ENCODE data around the gene CEP41.

Gene CEP41

GRCh38 chr7:130440527-130441365, at the start of gene CEP41:
CEP41 (minus strand) TSS chr7:130441016; CDS start chr7:130440966, 50 bp downstream.
- peak; percentile 82 for DNase-seq (ENCODE audit: low read depth in 2 of 2)

- DNase-seq (ENCODE audit: low read depth in 2 of 2): no peak
Observed at GRCh38 chr7:130490311-130490791, 49.5 kb upstream of the CEP41 start.

DNA sequence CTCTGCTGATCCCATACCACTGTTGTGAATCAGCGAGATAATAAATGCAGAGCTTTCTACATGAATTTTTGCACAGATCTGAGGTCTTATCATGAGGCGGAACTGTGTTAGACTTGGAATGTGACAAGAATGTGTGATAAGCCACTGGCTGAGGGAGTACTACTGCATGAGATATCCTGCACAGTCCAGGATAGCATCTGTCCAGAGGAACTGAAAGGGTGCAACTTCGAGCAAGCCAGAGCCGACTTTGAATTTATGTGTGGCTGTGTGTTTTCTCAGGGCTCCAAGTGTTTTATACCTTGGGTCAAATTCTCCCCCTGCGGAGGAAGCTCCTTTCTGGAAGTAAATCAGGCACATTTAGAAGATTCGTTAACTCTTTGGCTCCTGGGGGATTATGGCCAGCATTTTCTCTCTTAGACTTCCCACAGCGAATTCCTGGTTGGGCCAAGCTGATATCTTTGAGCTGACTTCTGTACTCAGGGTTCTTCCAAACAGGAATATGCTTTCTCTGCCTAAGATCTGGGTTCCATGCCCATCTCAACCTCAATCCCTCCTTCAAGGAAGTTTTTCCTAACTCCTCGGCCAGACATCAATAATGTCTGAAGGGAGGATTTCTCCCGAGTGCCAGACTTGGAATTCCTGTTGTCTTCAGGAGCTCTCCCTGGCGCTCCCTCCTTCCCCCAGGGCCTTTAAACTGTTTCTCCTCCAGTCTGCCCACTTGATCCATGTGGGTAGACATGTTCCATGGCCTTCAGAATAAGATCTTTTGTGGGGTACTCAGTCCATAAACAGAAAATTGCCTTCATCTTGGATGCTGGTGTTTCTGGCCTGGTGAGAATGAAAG, 48.5 kb upstream of the CEP41 start:
- DNase-seq (ENCODE audit: low read depth in 2 of 2): no peak

DNA sequence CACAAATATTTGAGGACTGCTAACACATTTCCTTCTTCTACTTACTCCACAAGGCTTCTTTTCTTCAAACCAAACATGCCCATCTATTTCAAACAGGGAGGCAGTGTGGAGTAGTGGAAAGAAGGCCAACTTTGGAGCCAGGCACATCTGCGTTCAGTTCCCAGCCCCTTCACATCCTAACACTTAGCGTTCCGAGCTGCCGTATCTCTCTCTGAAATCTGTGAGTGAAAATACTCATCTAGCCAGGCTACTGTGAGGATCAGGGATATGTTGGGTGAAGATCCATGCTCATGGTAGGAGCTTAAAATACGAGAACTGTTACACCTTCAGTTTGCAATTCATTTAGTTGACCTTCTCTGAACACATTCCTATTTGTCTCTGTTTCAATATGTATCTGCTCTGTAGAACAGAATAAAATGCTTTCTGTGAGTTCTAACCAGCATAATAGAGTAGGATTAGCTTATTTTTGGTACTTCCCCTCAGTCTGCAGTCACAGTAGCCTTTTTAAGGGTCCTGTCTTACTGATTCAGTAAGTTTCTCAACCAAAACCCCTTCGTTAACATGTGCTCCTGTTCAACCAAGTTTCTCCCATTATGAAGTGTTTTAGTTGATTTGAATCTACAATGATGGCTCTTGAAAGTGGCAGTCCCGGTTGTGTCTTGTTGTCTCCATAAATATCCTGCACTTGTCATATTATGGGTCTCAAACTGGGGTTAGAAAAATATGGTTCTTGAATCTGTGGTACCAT, 47.8 kb upstream of the CEP41 start:
- DNase-seq (ENCODE audit: low read depth in 2 of 2): no peak

GRCh38 chr7:130486954-130487436, 46.2 kb upstream of the CEP41 start:
- no peak for DNase-seq (ENCODE audit: low read depth in 2 of 2)

DNA sequence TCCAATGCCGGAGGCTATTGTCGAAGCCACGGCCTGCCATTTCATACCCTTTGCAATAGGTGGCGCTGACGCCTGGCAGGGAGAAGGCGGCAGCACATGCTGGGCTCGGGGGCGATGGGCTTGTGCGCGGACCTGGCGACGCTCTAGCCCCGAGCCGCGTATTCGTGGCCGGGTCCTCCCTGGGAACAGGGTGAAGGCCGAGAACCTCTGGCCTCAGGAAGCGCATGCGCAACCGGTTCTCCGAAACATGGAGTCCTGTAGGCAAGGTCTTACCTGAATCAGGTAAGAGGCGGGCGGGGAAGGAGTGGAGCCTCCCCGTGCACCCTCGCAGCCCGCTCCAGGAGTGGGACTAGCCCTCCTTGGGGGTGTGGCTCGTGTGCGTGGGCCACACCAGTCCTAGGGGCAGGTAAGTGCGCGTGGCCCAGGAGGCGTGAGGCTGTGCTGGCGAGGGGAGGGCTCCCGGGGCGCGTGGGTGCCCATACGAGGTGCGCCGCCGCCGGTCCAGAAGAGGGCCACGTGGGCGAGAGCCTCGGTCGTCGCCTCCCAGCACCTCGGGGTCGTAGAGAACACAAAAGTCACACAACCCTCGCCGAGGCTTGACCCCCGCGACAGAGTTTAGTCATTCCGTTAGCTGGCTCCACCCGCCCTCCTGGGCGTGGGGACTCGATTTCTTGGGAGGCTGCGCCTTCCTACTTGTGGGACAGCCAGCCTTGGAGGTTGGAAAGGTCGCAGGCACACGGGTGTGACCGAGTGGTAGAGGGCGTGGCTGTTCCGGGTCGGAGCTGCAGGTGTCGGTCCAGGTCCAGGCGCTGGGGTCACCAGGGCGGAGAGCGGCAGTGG, 45.5 kb upstream of the CEP41 start:
- peak; percentile 32 to 35 for DNase-seq (ENCODE audit: low read depth in 2 of 2)

- DNase-seq (ENCODE audit: low read depth in 2 of 2): no peak
Observed at GRCh38 chr7:130485734-130486113, 44.9 kb upstream of the CEP41 start.

- DNase-seq (ENCODE audit: low read depth in 2 of 2): no peak
Observed at GRCh38 chr7:130483031-130483430, 42.2 kb upstream of the CEP41 start.

GRCh38 chr7:130481898-130482297, 41.1 kb upstream of the CEP41 start:
- DNase-seq (ENCODE audit: low read depth in 2 of 2): no peak

DNA sequence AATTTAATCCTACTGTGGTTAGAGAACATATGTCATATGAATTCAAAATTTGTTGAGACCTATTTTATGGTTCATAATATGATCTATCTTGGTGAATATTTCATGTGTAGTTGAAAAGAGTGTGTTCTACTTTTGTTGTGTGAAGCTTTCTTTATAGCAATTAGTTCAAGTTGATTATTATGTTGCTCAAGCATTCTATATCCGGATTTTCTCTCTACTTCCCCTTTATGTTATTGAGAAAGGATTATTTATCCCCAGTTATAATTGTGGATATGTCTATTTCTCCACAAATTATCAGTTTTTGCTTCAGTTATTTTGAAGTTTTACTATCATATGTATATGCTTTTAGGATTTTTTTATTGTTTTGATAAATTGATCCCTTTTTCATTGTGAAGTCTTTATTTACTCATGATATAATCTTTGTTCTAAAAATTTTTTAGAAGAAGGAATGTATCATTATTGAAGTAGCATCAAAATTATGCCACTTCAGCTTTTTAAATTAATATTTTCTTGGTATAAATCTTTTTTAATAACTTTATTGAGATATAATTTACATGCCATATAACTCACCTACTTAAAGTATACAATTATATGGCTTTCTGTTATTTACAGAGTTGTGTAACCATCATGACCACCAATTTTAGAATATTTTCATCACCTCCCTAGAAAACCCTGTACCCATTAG, 39.0 kb upstream of the CEP41 start:
- DNase-seq (ENCODE audit: low read depth in 2 of 2): no peak

DNA sequence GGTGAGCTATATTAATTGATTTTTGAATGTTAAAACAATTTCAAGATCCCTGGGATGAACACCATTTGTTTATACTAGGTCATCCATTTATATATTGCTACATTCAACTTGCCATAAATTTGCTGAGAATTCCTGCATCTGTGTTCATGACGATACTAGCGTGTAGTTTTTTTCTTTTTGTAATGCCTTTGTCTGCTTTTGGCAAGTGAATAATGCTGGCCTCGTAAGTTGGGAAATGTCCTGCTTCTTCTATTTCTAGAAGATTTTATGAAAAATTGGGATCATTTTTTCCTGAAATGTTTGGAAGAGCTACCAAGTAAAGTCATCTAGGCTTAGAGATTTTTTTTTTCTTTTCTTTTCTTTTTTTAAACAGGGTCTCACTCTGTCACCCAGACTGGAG, 38.2 kb upstream of the CEP41 start:
- no peak for DNase-seq (ENCODE audit: low read depth in 2 of 2)

- DNase-seq (ENCODE audit: low read depth in 2 of 2): no peak
Observed at GRCh38 chr7:130476297-130477150, 35.7 kb upstream of the CEP41 start.

- DNase-seq (ENCODE audit: low read depth in 2 of 2): no peak
Observed at GRCh38 chr7:130475776-130476175, 35.0 kb upstream of the CEP41 start.

DNA sequence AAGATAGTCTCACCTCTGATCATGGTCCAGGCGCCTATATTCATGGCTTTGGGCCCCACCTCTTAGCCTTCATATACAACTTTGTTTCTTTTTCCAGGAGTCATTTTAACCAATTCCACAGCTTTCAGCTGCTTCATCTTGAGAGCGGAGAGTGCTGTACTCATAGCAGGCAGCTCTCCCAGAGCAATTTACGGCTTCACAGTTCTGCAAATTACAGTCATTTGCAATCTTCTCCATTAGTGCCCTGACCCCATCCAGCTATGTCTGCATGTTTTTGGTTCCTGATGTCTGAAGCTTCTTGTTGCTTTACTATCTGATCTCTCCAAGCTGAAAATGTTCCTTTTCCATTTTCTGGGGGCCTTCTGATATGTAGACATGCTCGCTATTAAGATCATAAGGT, 33.1 kb upstream of the CEP41 start:
- DNase-seq (ENCODE audit: low read depth in 2 of 2): no peak

- DNase-seq (ENCODE audit: low read depth in 2 of 2): no peak
Observed at GRCh38 chr7:130473289-130473688, 32.5 kb upstream of the CEP41 start.

DNA sequence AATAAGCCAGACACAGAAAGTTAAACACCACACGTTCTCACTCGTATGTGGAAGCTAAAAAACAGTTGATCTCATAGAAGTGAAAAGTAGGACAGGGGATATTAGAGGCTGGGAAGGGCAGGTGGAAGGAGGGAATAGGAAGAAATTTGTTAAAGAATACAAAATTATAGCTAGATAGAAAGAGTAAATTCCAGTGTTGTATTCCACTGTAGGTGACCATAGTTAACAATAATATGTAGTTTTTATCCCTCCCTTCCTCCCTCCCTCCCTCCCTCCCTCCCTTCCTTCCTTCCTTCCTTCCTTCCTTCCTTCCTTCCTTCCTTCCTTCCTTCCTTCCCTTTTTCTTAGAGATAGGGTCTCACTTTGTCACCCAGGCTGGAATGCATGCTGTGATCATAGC, 31.2 kb upstream of the CEP41 start:
- no peak for DNase-seq (ENCODE audit: low read depth in 2 of 2)

DNA sequence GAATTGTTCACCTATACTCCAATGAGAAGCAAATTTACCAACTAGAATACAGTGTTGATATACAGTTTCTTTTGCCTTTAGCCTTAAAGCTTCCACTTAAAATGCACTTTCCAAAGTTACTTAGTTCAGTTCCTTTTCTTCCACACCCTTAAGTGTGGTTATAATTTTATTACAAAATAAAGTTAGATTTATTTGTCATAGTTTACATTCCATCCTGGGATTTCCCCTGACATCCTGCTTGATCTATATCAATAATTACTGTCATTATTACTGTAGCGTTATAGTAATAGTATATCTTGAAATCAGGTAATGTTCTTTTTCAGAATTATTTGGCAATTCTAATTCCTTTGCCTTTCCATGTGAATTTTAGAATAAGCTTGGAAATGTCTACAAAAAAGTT, 27.8 kb upstream of the CEP41 start:
- DNase-seq (ENCODE audit: low read depth in 2 of 2): no peak

DNA sequence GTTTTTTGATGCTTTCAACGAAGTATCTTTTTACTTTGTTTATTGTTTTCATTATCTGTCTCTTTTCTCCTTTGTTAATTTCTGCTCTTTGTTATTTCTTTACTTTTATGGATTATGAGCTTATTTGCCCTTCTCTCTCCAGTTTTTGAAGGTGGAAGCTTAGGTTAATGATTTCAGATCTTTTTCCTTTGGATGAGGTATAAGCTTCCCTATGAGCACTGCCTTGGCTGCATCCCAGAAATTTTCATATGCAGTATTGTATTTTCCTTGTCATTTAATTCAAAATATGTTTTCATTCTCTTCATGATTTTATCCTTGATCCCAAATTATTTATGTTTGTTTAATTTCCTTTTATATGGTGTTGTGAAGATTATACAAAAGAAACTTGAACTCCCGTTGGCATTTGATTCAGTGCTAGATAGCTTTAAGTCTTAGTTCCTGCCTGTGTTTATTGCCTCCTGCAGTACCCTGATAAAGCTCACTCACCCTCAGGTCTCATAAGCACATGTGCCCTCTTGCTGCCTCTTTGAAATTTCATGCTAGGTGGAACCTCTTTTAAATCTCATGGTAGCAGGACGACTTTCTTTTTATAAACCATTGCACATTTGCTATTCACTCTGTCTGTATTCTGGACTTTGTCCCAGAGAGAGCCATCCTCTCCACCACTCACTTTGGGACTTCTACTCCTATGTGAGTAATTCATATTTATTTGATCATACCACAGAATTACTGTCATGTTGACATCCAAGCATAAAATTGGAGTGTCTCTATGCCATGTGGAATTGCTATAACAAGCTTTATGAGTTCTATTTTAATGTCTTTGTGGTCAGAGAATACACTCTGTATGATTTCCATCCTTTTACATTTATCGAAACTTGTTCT, 23.0 kb upstream of the CEP41 start:
- no peak for DNase-seq (ENCODE audit: low read depth in 2 of 2)

Measured in activated CD8-positive, alpha-beta memory T cell treated with anti-CD3 and anti-CD28 coated beads for 4 hours (primary cell).